WERI-Rb-1 (cell line): ENCODE results near the gene ACER3.

Experiments used
- DNase-seq: peaks from one replicate; pipeline ENCODE4 v3.0.0-alpha.2; 2020
- H3K27ac ChIP-seq: fragments of 250-450 bp; sonication (Bioruptor Pico); 2 replicates; pipeline ENCODE4 v1.5.1; 2020; ENCODE audit warnings: mild to moderate bottlenecking, moderate library complexity
- H3K27me3 ChIP-seq: fragments of 250-450 bp; sonication (Bioruptor Pico); 2 replicates; pipeline ENCODE4 v1.5.1; 2021; ENCODE audit warnings: mild to moderate bottlenecking, low read depth, moderate library complexity; ENCODE audit not compliant: insufficient read depth, severe bottlenecking
- H3K36me3 ChIP-seq: fragments of 250-450 bp; sonication (Bioruptor Pico); 2 replicates; pipeline ENCODE4 v1.5.1; 2020; ENCODE audit warnings: mild to moderate bottlenecking, moderate library complexity
- H3K4me3 ChIP-seq: 2 replicates; pipeline ENCODE4 v1.5.1; 2011; ENCODE audit warnings: low read depth, mild to moderate bottlenecking, control low read depth, low read length
- H3K9me3 ChIP-seq: fragments of 250-450 bp; sonication (Bioruptor Pico); 2 replicates; pipeline ENCODE4 v1.5.1; 2021; ENCODE audit warnings: mild to moderate bottlenecking, moderate library complexity; ENCODE audit not compliant: severe bottlenecking
- TF ChIP-seq, protein P1 (sequence below): IDR thresholded peaks from 2 replicates; pipeline ENCODE4 v1.5.1; 2011; ENCODE audit warnings: low read depth, mild to moderate bottlenecking, control low read depth, inconsistent platforms, low read length

Gene ACER3

DNA sequence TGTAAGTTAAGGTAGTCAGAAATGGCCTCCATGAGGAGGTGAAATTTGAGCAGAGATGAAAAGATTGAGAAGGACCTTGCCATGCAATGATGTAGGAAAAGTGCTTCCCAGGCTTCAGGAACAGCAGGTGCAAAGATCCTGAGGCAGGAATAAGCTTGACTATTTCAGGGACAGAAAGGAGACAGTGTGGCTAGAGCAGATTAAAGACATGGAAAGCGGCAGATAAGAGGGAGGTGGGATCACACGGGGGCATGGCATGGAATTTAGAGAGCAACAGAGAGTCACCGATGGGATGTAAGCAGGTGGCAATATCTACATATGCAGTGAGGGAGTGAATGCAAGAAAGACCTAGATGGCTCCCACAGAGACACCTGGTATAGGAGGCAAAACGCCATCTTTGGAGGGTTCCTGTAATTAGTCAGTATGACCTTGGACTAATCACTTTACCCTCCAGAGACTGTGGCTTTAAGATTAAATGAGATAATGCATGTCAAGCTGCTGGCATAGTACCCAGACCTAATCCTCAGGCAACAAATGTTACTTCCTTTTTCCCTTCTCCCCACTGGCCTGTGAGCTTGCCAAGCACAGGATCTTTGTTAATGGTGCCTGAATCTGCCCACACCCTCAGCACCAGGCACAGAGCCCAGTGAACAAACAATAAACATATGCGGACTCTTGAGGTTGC is 24.6 kb upstream of the ACER3 start:
- no peak for DNase-seq
- no peaks in the 10 kb centered on the region for H3K36me3 ChIP-seq
- H3K27me3 ChIP-seq, result no peaks in the 10 kb centered on the region
- H3K4me3 ChIP-seq, result no peak overlapping the region
- H3K27ac ChIP-seq, result no peak overlapping the region; the same call in 1 of the 2 replicates
- H3K9me3 ChIP-seq, result no peaks in the 10 kb centered on the region
- TF ChIP-seq, protein P1, sequence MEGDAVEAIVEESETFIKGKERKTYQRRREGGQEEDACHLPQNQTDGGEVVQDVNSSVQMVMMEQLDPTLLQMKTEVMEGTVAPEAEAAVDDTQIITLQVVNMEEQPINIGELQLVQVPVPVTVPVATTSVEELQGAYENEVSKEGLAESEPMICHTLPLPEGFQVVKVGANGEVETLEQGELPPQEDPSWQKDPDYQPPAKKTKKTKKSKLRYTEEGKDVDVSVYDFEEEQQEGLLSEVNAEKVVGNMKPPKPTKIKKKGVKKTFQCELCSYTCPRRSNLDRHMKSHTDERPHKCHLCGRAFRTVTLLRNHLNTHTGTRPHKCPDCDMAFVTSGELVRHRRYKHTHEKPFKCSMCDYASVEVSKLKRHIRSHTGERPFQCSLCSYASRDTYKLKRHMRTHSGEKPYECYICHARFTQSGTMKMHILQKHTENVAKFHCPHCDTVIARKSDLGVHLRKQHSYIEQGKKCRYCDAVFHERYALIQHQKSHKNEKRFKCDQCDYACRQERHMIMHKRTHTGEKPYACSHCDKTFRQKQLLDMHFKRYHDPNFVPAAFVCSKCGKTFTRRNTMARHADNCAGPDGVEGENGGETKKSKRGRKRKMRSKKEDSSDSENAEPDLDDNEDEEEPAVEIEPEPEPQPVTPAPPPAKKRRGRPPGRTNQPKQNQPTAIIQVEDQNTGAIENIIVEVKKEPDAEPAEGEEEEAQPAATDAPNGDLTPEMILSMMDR, result no peak

DNA sequence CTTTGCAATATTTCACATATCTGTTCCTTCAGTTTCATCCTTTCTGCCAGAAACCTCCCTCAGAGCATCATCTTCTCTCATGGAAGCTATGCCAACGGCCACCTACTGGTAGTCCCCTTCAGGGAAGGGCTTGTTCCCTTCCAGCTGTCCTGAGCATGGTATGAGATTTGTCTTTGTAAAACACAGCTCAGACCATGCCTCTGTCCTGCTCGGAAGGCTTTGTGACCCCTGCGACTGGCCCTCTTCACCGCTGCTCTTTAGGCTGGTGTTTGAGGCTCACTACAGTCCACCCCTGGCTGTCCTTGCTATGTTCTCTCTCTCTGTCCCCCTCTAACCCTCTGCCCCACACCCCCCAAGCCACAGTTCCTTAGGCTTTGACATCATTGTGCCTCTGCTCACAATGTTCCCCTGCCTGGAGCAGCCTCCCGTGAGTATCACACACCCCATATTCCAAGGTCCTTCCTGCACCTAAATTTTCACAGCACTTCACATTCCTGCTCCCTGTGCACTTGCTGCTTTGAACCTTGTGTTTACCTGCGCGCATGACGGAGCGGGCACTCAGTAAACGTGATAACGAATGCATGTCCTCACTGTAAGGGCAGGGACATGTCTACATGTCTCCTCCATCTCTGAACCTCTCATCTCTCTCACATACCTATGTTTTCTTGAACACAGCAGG is 24.0 kb upstream of the ACER3 start:
- Histone ChIP-seq H3K36me3 (no peaks in the 10 kb centered on the region), H3K4me3 (no peak overlapping the region), H3K9me3 (no peaks in the 10 kb centered on the region), H3K27ac (no peak overlapping the region), H3K27me3 (no peaks in the 10 kb centered on the region)
- no peak for DNase-seq
- TF ChIP-seq, protein P1, result 0 out of 2 replicates have a peak, but pooled peaks have one; percentile 9

DNA sequence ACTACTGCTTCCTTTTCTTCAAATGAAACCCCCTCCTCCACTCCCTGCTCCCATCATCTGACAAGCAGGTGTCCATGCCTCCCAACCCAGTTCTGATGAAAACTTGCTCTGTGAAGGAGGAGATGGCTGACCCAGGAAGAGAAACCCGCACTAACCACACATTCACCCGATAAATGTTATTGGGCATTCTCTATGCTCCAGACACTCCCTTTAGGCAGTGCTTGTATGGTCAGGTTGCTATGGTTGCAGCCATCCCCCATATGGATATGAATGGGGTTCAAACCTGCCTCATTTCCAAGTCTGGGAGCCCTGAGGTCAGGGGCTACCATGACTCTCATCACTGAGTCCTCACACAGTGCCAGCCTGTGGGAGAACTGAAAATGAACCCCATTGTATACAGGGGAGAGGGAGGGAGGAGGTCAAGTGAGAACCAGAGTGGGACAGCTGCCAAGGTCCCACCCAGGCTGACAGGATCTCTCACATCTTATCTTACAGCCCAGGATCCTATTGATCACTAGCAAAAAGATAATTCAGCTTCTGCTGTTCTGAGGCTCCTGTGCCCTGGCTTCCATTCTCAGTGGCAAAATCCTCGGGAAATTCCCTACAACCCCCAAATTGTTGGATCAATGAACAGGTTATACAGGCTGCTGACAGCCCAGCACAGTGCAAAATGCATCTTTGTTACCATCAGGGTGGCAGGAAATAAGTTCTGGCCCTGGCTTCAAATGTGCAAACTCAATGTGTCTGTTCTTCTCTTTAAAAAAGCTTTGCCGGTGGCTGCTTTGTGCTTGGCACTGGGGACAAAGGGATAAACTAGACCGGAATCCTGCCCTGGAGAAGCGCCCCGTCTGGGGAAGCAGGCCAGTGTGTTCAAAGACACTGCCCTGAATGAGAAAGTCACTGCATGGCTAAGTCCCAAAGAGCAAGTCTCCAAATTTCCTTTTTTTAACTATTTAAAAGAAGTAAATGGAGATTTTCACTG is 22.7 kb upstream of the ACER3 start:
- H3K27me3 ChIP-seq, result no peaks in the 10 kb centered on the region
- no peaks in the 10 kb centered on the region for H3K36me3 ChIP-seq
- TF ChIP-seq, protein P1, result no peak
- H3K4me3 ChIP-seq, result no peak overlapping the region
- H3K27ac ChIP-seq, result no peak overlapping the region
- H3K9me3 ChIP-seq, result no peaks in the 10 kb centered on the region
- DNase-seq, result no peak

DNA sequence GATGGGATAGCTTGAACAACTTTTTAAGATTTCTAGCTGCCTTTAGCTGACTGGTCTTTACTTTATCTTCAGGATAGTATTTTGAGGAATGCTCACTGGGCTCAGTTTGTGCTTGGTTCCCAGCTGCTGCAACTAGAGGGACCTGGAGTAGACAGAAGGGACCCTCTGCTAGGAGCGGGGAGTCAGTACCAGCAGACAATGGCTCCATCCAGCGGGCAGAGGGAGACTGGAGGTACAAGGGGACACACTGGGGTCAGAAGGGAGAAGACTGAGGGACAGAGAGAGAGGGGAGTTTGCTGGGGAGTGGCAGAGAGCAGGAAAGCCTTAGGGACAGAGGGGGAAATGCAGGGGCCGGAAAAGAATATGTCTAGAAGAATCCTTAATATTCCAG is 22.0 kb upstream of the ACER3 start:
- Histone ChIP-seq H3K27ac (no peak overlapping the region), H3K4me3 (no peak overlapping the region), H3K9me3 (no peaks in the 10 kb centered on the region), H3K36me3 (no peaks in the 10 kb centered on the region), H3K27me3 (no peaks in the 10 kb centered on the region)
- DNase-seq, result peak; percentile 88
- TF ChIP-seq, protein P1, result peak; percentile 84

DNA sequence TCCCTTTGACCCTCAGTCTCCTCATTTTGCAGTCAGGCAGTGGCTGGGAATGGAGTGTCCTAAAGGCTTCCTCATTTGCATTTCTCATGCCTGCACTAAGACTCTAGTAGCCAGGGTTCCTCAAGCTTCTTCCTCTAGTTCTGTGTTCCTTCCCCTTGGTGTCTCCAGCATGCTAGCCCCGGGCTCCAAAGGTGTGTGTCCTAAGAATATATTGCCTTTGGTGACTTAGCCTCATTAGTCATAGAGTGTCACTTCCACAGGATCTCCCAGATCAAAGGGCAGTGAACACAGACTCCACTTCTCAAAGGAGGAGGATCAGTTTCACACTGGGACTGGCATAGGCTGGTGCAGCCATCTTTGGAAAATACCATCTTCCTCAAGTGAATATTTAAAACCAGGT is 21.4 kb upstream of the ACER3 start:
- Histone ChIP-seq H3K9me3 (no peaks in the 10 kb centered on the region), H3K27me3 (no peaks in the 10 kb centered on the region), H3K4me3 (no peak overlapping the region), H3K36me3 (no peaks in the 10 kb centered on the region), H3K27ac (no peak overlapping the region)
- no peak for DNase-seq
- TF ChIP-seq, protein P1, result no peak
